Mesodermal cell (in vitro differentiated cells): ENCODE measurements around the gene FHIT.
"Not testable (repeated sequence)": the region's sequence is repeated elsewhere in the genome, so short reads cannot be mapped to it uniquely, and the experiment has no call there.

Source experiments
- H3K27ac ChIP-seq: 2 replicates; pipeline ENCODE4 v1.7.0; 2013; ENCODE audit warnings: mild to moderate bottlenecking, low read depth, low read length, moderate library complexity; ENCODE audit not compliant: severe bottlenecking
- H3K36me3 ChIP-seq: 2 replicates; pipeline ENCODE4 v1.7.1; 2013; ENCODE audit warnings: mild to moderate bottlenecking, low read length, moderate library complexity; ENCODE audit not compliant: control insufficient read depth, insufficient read depth
- H3K4me1 ChIP-seq: one replicate; pipeline ENCODE4 v1.7.1; 2013; ENCODE audit warnings: mild to moderate bottlenecking, low read length; ENCODE audit not compliant: insufficient read depth, control insufficient read depth, poor library complexity, severe bottlenecking
- H3K4me3 ChIP-seq: 2 replicates; pipeline ENCODE4 v1.7.0; 2013; ENCODE audit warnings: low read length, control low read depth, mild to moderate bottlenecking; ENCODE audit not compliant: insufficient read depth, poor library complexity, severe bottlenecking; ENCODE audit errors: extremely low read depth
- H3K9me3 ChIP-seq: 2 replicates; pipeline ENCODE4 v1.7.1; 2013; ENCODE audit warnings: mild to moderate bottlenecking, low read length, moderate library complexity; ENCODE audit not compliant: control insufficient read depth
- WGBS, 2 experiments: methylation state at CpG; one replicate each; pipeline ENCODE4 v1.1.5; 2013; ENCODE audit warnings: missing lambda C conversion rate in 2 of 2; ENCODE audit not compliant: insufficient coverage in 2 of 2; 5-methylcytosine and 5-hydroxymethylcytosine counted together

The FHIT gene

GRCh38 chr3:61227799-61228198 lies 23.5 kb downstream of the FHIT start:
- Histone ChIP-seq H3K4me3 (no peak overlapping the region), H3K36me3 (no peaks in the 10 kb centered on the region), H3K27ac (no peak overlapping the region), H3K4me1 (no peaks in the 10 kb centered on the region), H3K9me3 (no peaks in the 10 kb centered on the region)
- no CpG with 5 or more reads among the region's 2 CpGs for WGBS, 2 experiments

- no peak overlapping the region for H3K4me3 ChIP-seq
- WGBS, 2 experiments: 75 to 82% methylated on average over 3 to 5 of the region's 6 CpGs
- H3K4me1 ChIP-seq: no peaks in the 10 kb centered on the region
- H3K9me3 ChIP-seq: no peaks in the 10 kb centered on the region
- H3K36me3 ChIP-seq: no peaks in the 10 kb centered on the region
- H3K27ac ChIP-seq: no peak overlapping the region
Measured at GRCh38 chr3:61226166-61226686, 25.0 kb downstream of the FHIT start.

GRCh38 chr3:61224823-61225222 lies 26.4 kb downstream of the FHIT start:
- H3K36me3 ChIP-seq: no peaks in the 10 kb centered on the region
- no peaks in the 10 kb centered on the region for H3K4me1 ChIP-seq
- H3K27ac ChIP-seq: no peak overlapping the region
- H3K9me3 ChIP-seq: no peaks in the 10 kb centered on the region
- no peak overlapping the region for H3K4me3 ChIP-seq
- 91 to 100% methylated on average over 1 of the region's 2 CpGs for WGBS, 2 experiments

GRCh38 chr3:61223451-61223850 lies 27.8 kb downstream of the FHIT start:
- Histone ChIP-seq H3K4me3 (no peak overlapping the region), H3K27ac (no peak overlapping the region), H3K4me1 (no peaks in the 10 kb centered on the region), H3K36me3 (no peaks in the 10 kb centered on the region), H3K9me3 (no peaks in the 10 kb centered on the region)
- 80% methylated on average over 1 of the region's 2 CpGs; no CpG with 5 or more reads in 1 of the 2 experiments for WGBS, 2 experiments

GRCh38 chr3:61222467-61222866 lies 28.8 kb downstream of the FHIT start:
- Histone ChIP-seq H3K36me3 (no peaks in the 10 kb centered on the region), H3K9me3 (no peaks in the 10 kb centered on the region), H3K27ac (no peak overlapping the region), H3K4me3 (no peak overlapping the region), H3K4me1 (no peaks in the 10 kb centered on the region)
- 87 to 88% methylated on average over 5 to 7 of the region's 7 CpGs for WGBS, 2 experiments

- Histone ChIP-seq H3K4me1 (no peaks in the 10 kb centered on the region), H3K4me3 (no peak overlapping the region), H3K9me3 (no peaks in the 10 kb centered on the region), H3K36me3 (no peaks in the 10 kb centered on the region), H3K27ac (no peak overlapping the region)
- 86 to 88% methylated on average over 5 of the region's 6 CpGs for WGBS, 2 experiments
Measured at GRCh38 chr3:61221759-61222362, 29.4 kb downstream of the FHIT start.

GRCh38 chr3:61218504-61218903 lies 32.7 kb downstream of the FHIT start:
- WGBS, 2 experiments: 82 to 96% methylated on average over 2 of the region's 4 CpGs
- H3K4me3 ChIP-seq: no peak overlapping the region
- no peaks in the 10 kb centered on the region for H3K4me1 ChIP-seq
- no peaks in the 10 kb centered on the region for H3K36me3 ChIP-seq
- no peaks in the 10 kb centered on the region for H3K9me3 ChIP-seq
- H3K27ac ChIP-seq: no peak overlapping the region

GRCh38 chr3:61216171-61216570 lies 35.1 kb downstream of the FHIT start:
- H3K4me3 ChIP-seq, H3K9me3 ChIP-seq, H3K4me1 ChIP-seq, H3K27ac ChIP-seq, H3K36me3 ChIP-seq: not testable (repeated sequence)
- WGBS, 2 experiments: 90 to 100% methylated on average over 2 to 3 of the region's 3 CpGs

- Histone ChIP-seq H3K27ac (no peak overlapping the region), H3K4me3 (no peak overlapping the region)
- 77 to 86% methylated on average over 7 to 13 of the region's 17 CpGs for WGBS, 2 experiments
Measured at GRCh38 chr3:61202086-61202485, 49.2 kb downstream of the FHIT start.

GRCh38 chr3:61201071-61201470 lies 50.2 kb downstream of the FHIT start:
- no peaks in the 10 kb centered on the region for H3K9me3 ChIP-seq
- H3K4me1 ChIP-seq: no peaks in the 10 kb centered on the region
- H3K4me3 ChIP-seq: no peak overlapping the region
- H3K36me3 ChIP-seq: no peaks in the 10 kb centered on the region
- WGBS, 2 experiments: 90 to 93% methylated on average over 2 of the region's 3 CpGs
- H3K27ac ChIP-seq: no peak overlapping the region

More at GRCh38 chr3:61202086-61202485, 49.2 kb downstream of the FHIT start:
- no peaks in the 10 kb centered on the region for H3K9me3 ChIP-seq
- no peaks in the 10 kb centered on the region for H3K4me1 ChIP-seq
- no peaks in the 10 kb centered on the region for H3K36me3 ChIP-seq

- H3K9me3 ChIP-seq: no peaks in the 10 kb centered on the region
- no peaks in the 10 kb centered on the region for H3K4me1 ChIP-seq
- no peak overlapping the region for H3K27ac ChIP-seq
- no peak overlapping the region for H3K4me3 ChIP-seq
- no peaks in the 10 kb centered on the region for H3K36me3 ChIP-seq
Measured at GRCh38 chr3:61200270-61200669, 51.0 kb downstream of the FHIT start.
